ENCODE data around the gene CIITA.
A peak's percentile ranks its signal among the peaks of the same experiment; 100 is the strongest.

The CIITA gene

GRCh38 chr16:10852286-10852685 is 24.7 kb upstream of the CIITA start:
- no peak for DNase-seq (ENCODE audit: low read depth)

GRCh38 chr16:10852948-10853347 is 24.1 kb upstream of the CIITA start:
- no peak for DNase-seq (ENCODE audit: low read depth)

GRCh38 chr16:10856042-10856441 is 21.0 kb upstream of the CIITA start:
- no peak for DNase-seq (ENCODE audit: low read depth)

- no peak for DNase-seq (ENCODE audit: low read depth)
Observed at GRCh38 chr16:10858203-10858602, 18.8 kb upstream of the CIITA start.

GRCh38 chr16:10859020-10859419 is 18.0 kb upstream of the CIITA start:
- DNase-seq (ENCODE audit: low read depth): no peak

GRCh38 chr16:10859658-10860057 is 17.3 kb upstream of the CIITA start:
- no peak for DNase-seq (ENCODE audit: low read depth)

- peak; percentile 90 for DNase-seq (ENCODE audit: low read depth)
Observed at GRCh38 chr16:10862438-10862837, 14.6 kb upstream of the CIITA start.

GRCh38 chr16:10865991-10866966 is 10.7 kb upstream of the CIITA start:
- DNase-seq (ENCODE audit: low read depth): no peak

GRCh38 chr16:10867199-10867598 is 9.8 kb upstream of the CIITA start:
- no peak for DNase-seq (ENCODE audit: low read depth)

- DNase-seq (ENCODE audit: low read depth): no peak
Observed at GRCh38 chr16:10868104-10868595, 8.9 kb upstream of the CIITA start.

- DNase-seq (ENCODE audit: low read depth): no peak
Observed at GRCh38 chr16:10868596-10869469, 8.2 kb upstream of the CIITA start.

- DNase-seq (ENCODE audit: low read depth): no peak
Observed at GRCh38 chr16:10870137-10870776, 6.7 kb upstream of the CIITA start.

- DNase-seq (ENCODE audit: low read depth): no peak
Observed at GRCh38 chr16:10870808-10871156, 6.2 kb upstream of the CIITA start.

- DNase-seq (ENCODE audit: low read depth): peak; percentile 95
Observed at GRCh38 chr16:10871157-10871991, 5.6 kb upstream of the CIITA start.

GRCh38 chr16:10876315-10876714 is 687 bp upstream of the CIITA start:
- DNase-seq (ENCODE audit: low read depth): no peak

GRCh38 chr16:10877472-10877946 is 507 bp downstream of the CIITA start:
- DNase-seq (ENCODE audit: low read depth): no peak

GRCh38 chr16:10878328-10878643 is 1.3 kb downstream of the CIITA start:
- DNase-seq (ENCODE audit: low read depth): no peak

- no peak for DNase-seq (ENCODE audit: low read depth)
Observed at GRCh38 chr16:10878644-10879501, 1.9 kb downstream of the CIITA start.

GRCh38 chr16:10879681-10880589 is 2.9 kb downstream of the CIITA start:
- DNase-seq (ENCODE audit: low read depth): no peak

Data from HS-5 (cell line).